ENCODE results near the gene NOL7.

The NOL7 gene

GRCh38 chr6:13579911-13580310 is 35.2 kb upstream of the NOL7 start:
- Histone ChIP-seq H3K27ac (ENCODE audit: low read depth, low read length) (no peak overlapping the region), H3K27me3 (ENCODE audit: insufficient read depth, low read length) (no peaks in the 10 kb centered on the region), H3K4me3 (ENCODE audit: low read depth, low read length) (no peak overlapping the region), H3K9ac (ENCODE audit: low read length) (no peak overlapping the region), H3K36me3 (ENCODE audit: control insufficient read depth in 1 of 2, insufficient read depth in 2 of 2, low read length in 2 of 2) (no peaks in the 10 kb centered on the region), H2BK12ac (ENCODE audit: low read length) (no peak overlapping the region), H3K4me1 (ENCODE audit: control insufficient read depth in 1 of 2, insufficient read depth in 2 of 2, low read length in 2 of 2) (no peaks in the 10 kb centered on the region), H2BK120ac (ENCODE audit: insufficient read depth, low read length, poor library complexity) (no peak overlapping the region), H3K79me1 (ENCODE audit: low read length) (peaks cover 1% of the 10 kb centered on the region), H3K18ac (ENCODE audit: low read length) (no peak overlapping the region), H3K79me2 (ENCODE audit: control insufficient read depth, insufficient read depth, low read length, poor library complexity) (peaks cover 1% of the 10 kb centered on the region), H4K91ac (ENCODE audit: low read depth, low read length) (no peak overlapping the region), H2AFZ (ENCODE audit: insufficient read depth, low read length, poor library complexity) (no peak overlapping the region), H4K12ac (ENCODE audit: low read depth, low read length) (no peak overlapping the region), H3K4me2 (ENCODE audit: low read length) (no peak overlapping the region), H2AK5ac (ENCODE audit: low read length) (no peak overlapping the region), H3K14ac (ENCODE audit: low read length) (no peak overlapping the region), H2BK5ac (ENCODE audit: low read depth, low read length, poor library complexity) (no peak overlapping the region), H3K4ac (ENCODE audit: low read depth, low read length) (no peak overlapping the region), H3K23ac (ENCODE audit: low read length) (no peak overlapping the region), H3K9me3 (ENCODE audit: insufficient read depth, low read depth, low read length) (no peaks in the 10 kb centered on the region), H4K8ac (ENCODE audit: low read depth, low read length) (no peak overlapping the region)
- no peak for DNase-seq
- no CpG with 5 or more reads among the region's 1 CpG for WGBS (ENCODE audit: extremely low coverage, insufficient coverage, insufficient read length)

GRCh38 chr6:13581700-13582229 is 33.4 kb upstream of the NOL7 start:
- H3K79me1 ChIP-seq (ENCODE audit: low read length): no peaks in the 10 kb centered on the region
- no peak for DNase-seq
- H4K91ac ChIP-seq (ENCODE audit: low read depth, low read length): no peak overlapping the region
- no peaks in the 10 kb centered on the region for H3K27me3 ChIP-seq (ENCODE audit: insufficient read depth, low read length)
- no peak overlapping the region for H3K27ac ChIP-seq (ENCODE audit: low read depth, low read length)
- H3K18ac ChIP-seq (ENCODE audit: low read length): no peak overlapping the region
- H2AK5ac ChIP-seq (ENCODE audit: low read length): no peak overlapping the region
- H2BK5ac ChIP-seq (ENCODE audit: low read depth, low read length, poor library complexity): no peak overlapping the region
- H3K4me3 ChIP-seq (ENCODE audit: low read depth, low read length): no peak overlapping the region
- no peak overlapping the region for H2BK120ac ChIP-seq (ENCODE audit: insufficient read depth, low read length, poor library complexity)
- no peaks in the 10 kb centered on the region for H3K36me3 ChIP-seq (ENCODE audit: control insufficient read depth in 1 of 2, insufficient read depth in 2 of 2, low read length in 2 of 2)
- H3K9ac ChIP-seq (ENCODE audit: low read length): no peak overlapping the region
- H4K8ac ChIP-seq (ENCODE audit: low read depth, low read length): no peak overlapping the region
- no peaks in the 10 kb centered on the region for H3K9me3 ChIP-seq (ENCODE audit: insufficient read depth, low read depth, low read length)
- no peak overlapping the region for H3K4me2 ChIP-seq (ENCODE audit: low read length)
- H4K12ac ChIP-seq (ENCODE audit: low read depth, low read length): no peak overlapping the region
- no peak overlapping the region for H3K4ac ChIP-seq (ENCODE audit: low read depth, low read length)
- no peak overlapping the region for H3K23ac ChIP-seq (ENCODE audit: low read length)
- no peak overlapping the region for H3K14ac ChIP-seq (ENCODE audit: low read length)
- H2BK12ac ChIP-seq (ENCODE audit: low read length): no peak overlapping the region
- H3K79me2 ChIP-seq (ENCODE audit: control insufficient read depth, insufficient read depth, low read length, poor library complexity): no peaks in the 10 kb centered on the region
- no peaks in the 10 kb centered on the region for H3K4me1 ChIP-seq (ENCODE audit: control insufficient read depth in 1 of 2, insufficient read depth in 2 of 2, low read length in 2 of 2)
- WGBS (ENCODE audit: extremely low coverage, insufficient coverage, insufficient read length): 100% methylated on average over 1 of the region's 9 CpGs
- H2AFZ ChIP-seq (ENCODE audit: insufficient read depth, low read length, poor library complexity): no peak overlapping the region

- H3K79me2 ChIP-seq (ENCODE audit: control insufficient read depth, insufficient read depth, low read length, poor library complexity): no peaks in the 10 kb centered on the region
- no peaks in the 10 kb centered on the region for H3K27me3 ChIP-seq (ENCODE audit: insufficient read depth, low read length)
- no peak overlapping the region for H2BK12ac ChIP-seq (ENCODE audit: low read length)
- H3K4me1 ChIP-seq (ENCODE audit: control insufficient read depth in 1 of 2, insufficient read depth in 2 of 2, low read length in 2 of 2): no peaks in the 10 kb centered on the region
- H3K18ac ChIP-seq (ENCODE audit: low read length): no peak overlapping the region
- H3K27ac ChIP-seq (ENCODE audit: low read depth, low read length): no peak overlapping the region
- H3K4ac ChIP-seq (ENCODE audit: low read depth, low read length): no peak overlapping the region
- H2BK120ac ChIP-seq (ENCODE audit: insufficient read depth, low read length, poor library complexity): no peak overlapping the region
- H4K12ac ChIP-seq (ENCODE audit: low read depth, low read length): no peak overlapping the region
- DNase-seq: no peak
- H3K4me3 ChIP-seq (ENCODE audit: low read depth, low read length): no peak overlapping the region
- H3K79me1 ChIP-seq (ENCODE audit: low read length): no peaks in the 10 kb centered on the region
- no peak overlapping the region for H4K8ac ChIP-seq (ENCODE audit: low read depth, low read length)
- no peak overlapping the region for H2AFZ ChIP-seq (ENCODE audit: insufficient read depth, low read length, poor library complexity)
- no peak overlapping the region for H3K4me2 ChIP-seq (ENCODE audit: low read length)
- no peak overlapping the region for H3K14ac ChIP-seq (ENCODE audit: low read length)
- H3K36me3 ChIP-seq (ENCODE audit: control insufficient read depth in 1 of 2, insufficient read depth in 2 of 2, low read length in 2 of 2): peaks cover 9 to 11% of the 10 kb centered on the region in 2 experiments
- H4K91ac ChIP-seq (ENCODE audit: low read depth, low read length): no peak overlapping the region
- WGBS (ENCODE audit: extremely low coverage, insufficient coverage, insufficient read length): no CpG with 5 or more reads among the region's 7 CpGs
- no peak overlapping the region for H2AK5ac ChIP-seq (ENCODE audit: low read length)
- H3K23ac ChIP-seq (ENCODE audit: low read length): no peak overlapping the region
- no peak overlapping the region for H3K9ac ChIP-seq (ENCODE audit: low read length)
- H3K9me3 ChIP-seq (ENCODE audit: insufficient read depth, low read depth, low read length): no peaks in the 10 kb centered on the region
- no peak overlapping the region for H2BK5ac ChIP-seq (ENCODE audit: low read depth, low read length, poor library complexity)
Measured at GRCh38 chr6:13586603-13587542, 28.3 kb upstream of the NOL7 start.

- Histone ChIP-seq H3K18ac (ENCODE audit: low read length) (no peak overlapping the region), H4K8ac (ENCODE audit: low read depth, low read length) (no peak overlapping the region), H3K27ac (ENCODE audit: low read depth, low read length) (no peak overlapping the region), H3K79me2 (ENCODE audit: control insufficient read depth, insufficient read depth, low read length, poor library complexity) (no peaks in the 10 kb centered on the region), H3K9ac (ENCODE audit: low read length) (no peak overlapping the region), H3K4me1 (ENCODE audit: control insufficient read depth in 1 of 2, insufficient read depth in 2 of 2, low read length in 2 of 2) (no peaks in the 10 kb centered on the region), H2BK12ac (ENCODE audit: low read length) (no peak overlapping the region), H2AFZ (ENCODE audit: insufficient read depth, low read length, poor library complexity) (no peak overlapping the region), H4K12ac (ENCODE audit: low read depth, low read length) (no peak overlapping the region), H3K23ac (ENCODE audit: low read length) (no peak overlapping the region), H2AK5ac (ENCODE audit: low read length) (no peak overlapping the region), H3K4me2 (ENCODE audit: low read length) (no peak overlapping the region), H4K91ac (ENCODE audit: low read depth, low read length) (no peak overlapping the region), H2BK120ac (ENCODE audit: insufficient read depth, low read length, poor library complexity) (no peak overlapping the region), H3K27me3 (ENCODE audit: insufficient read depth, low read length) (no peaks in the 10 kb centered on the region), H3K4me3 (ENCODE audit: low read depth, low read length) (no peak overlapping the region), H3K9me3 (ENCODE audit: insufficient read depth, low read depth, low read length) (no peaks in the 10 kb centered on the region), H3K36me3 (ENCODE audit: control insufficient read depth in 1 of 2, insufficient read depth in 2 of 2, low read length in 2 of 2) (peaks cover 14 to 19% of the 10 kb centered on the region in 2 experiments), H2BK5ac (ENCODE audit: low read depth, low read length, poor library complexity) (no peak overlapping the region), H3K14ac (ENCODE audit: low read length) (no peak overlapping the region), H3K79me1 (ENCODE audit: low read length) (no peaks in the 10 kb centered on the region), H3K4ac (ENCODE audit: low read depth, low read length) (no peak overlapping the region)
- DNase-seq: no peak
- WGBS (ENCODE audit: extremely low coverage, insufficient coverage, insufficient read length): no CpG with 5 or more reads among the region's 9 CpGs
Measured at GRCh38 chr6:13589801-13590200, 25.3 kb upstream of the NOL7 start.

Measured in trophoblast cell (in vitro differentiated cells and primary cell).